GM18517 (cell line): ENCODE measurements around the gene HDAC5.
"Not testable (repeated sequence)": the region's sequence is repeated elsewhere in the genome, so short reads cannot be mapped to it uniquely, and the experiment has no call there.

Source experiments
- ATAC-seq: cut with Tn5 transposase; IDR thresholded peaks from one replicate; pipeline ENCODE4 v1.9.1; 2021; ENCODE audit warnings: mild to moderate bottlenecking, moderate library complexity; ENCODE audit not compliant: unreplicated experiment

The HDAC5 gene

DNA sequence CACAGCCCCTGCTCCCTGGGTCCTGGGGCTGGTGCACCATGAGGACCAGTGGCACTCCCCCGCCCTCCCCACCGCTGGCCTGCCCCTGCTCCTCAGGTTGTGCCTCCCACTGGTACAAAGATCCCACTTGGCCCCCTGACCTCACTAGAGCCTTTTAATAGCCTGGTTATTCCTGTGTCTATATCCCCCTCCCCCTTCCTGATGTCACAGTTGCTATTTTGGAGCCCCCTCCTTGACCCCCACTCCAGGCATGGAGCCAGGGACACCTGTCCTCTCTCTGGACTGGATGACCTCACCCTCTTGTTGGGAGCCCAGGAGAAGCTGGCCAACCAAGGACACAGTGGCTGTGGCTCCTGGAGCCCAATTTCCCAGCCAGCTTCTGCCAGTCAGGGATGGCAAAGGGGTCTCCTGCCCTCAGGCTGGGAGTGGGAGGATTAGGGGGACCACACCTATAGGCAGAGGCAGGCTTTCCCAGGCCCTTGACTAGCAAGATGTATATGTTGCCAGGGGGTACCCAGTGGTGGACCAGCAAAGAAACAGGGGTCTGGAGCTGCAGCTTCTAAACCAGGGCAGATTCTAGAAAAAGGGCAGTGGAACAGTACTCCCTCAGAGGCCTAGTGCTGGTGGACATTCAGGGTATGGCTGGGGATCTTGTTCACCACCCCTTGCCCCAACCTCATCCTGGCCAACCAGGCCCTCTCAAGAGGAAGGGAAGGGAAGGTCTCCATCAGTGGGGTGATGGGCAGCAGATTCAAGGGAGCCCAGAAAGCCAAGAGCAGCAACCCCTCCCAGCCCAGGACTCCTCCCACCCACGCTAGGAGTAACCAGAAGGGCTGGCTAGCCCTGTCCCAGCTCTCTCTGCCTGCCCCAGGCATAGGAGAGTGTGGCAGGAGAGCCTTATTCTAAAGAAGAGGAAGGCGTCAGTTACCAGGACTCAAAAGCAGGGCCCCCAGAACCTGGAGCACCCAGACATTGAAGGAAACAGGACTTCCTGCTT, 10.9 kb downstream of the HDAC5 start:
- ATAC-seq = no peak

DNA sequence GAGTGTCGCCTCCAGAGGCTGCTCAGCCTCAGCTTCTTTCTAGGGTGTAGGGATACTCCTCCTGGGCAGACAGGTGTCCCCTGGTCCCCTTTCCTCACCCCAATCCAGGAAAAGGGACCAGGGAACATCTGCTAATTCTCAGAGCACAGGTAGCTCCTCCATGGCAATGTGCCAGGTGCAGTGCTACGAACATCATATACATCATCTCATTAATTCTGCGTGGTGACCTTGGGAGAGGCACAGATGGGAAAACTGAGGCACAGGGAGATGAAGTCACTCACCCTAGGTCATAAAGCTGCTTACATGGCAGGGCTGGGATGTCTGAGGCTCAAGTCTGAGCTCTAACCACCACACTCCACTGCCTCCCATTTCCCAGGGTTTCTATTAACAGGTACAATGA, 11.7 kb downstream of the HDAC5 start:
- ATAC-seq = no peak

DNA sequence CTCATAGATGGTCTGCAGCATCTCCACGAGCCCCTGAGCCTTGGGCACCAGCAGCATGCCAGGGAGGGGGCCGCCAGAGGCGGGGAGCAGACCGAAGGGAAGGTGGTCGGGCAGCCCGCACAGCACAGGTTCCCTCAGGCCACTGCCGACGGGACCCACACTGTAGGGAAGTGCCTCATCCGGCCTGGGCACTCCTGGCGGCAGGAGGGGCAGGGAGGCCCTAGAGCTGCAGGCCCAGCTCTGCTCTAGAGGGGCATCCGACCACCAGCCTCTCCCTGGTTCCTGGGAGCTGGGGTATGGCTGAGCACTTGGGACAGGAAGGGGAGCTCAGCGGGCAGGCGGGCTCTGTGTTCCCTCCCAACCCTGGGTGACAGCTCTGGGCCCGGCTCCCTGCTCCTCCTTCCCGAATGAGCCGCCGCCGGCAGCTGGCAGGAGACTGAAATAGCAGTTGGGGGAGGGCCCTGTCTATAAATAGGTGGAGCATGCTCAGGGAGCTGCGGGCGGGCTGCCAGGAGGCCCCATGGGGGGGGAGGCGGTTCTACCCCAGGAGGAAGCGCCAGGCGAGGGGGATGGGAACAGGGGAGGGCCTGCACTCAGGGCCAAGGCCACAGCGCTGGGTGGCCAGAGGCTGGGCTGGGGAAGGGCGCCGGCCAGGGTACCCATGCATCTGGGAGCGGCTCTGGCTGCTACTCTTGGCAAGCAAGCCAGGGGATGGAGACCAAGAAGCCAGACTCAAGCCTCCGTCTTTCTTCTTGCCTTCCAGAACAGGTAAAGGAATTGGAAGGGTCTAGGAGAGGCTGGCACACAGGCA, 12.4 kb downstream of the HDAC5 start:
- no peak for ATAC-seq

DNA sequence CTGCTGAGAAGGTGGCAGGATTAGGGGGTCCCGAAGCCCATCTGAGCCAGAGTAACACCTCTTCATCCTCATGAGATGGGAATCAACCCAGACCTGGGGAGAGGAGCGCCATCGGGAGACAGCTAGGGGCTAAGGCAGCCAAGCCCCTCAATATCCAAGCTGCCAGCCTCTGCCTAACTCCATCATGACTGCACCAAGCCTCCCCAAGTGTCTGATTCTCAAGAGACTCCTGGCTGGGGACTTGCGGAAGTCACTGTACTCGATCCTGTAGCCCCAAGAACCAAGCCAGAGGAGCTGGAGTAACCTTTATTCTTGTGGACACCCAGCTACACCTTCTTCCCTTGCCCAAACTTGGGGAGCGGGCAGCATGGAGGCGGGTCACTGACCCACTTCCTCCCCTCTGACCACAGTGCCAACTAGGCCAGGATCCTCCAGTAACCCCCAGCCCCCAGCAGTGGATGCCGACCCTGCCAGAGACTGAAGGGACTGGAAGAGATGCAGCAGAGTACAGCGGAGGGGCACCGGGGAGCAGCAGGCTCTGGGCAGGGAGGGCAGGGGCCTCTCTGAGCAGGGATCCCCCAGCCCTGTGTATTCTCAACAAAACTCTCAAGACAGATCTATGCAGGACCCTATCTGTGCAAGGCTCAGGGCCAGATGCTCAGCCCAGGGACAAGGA, 13.3 kb downstream of the HDAC5 start:
- ATAC-seq = no peak

DNA sequence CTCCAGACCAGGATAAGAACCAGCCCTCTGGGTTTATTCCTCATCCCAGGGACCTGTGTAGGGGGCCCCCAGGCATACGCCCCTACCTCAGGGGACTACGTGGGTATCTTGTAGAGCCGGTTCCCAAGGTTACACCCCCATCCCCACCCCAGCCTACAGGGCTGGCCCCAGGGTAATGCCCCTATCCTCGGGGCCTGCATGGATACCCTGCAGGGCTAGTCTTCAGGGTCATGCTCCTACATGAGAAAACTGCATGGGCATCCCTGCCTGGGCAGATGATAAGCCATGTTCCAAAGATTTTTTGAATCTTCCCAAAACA, 14.2 kb downstream of the HDAC5 start:
- ATAC-seq = no peak

DNA sequence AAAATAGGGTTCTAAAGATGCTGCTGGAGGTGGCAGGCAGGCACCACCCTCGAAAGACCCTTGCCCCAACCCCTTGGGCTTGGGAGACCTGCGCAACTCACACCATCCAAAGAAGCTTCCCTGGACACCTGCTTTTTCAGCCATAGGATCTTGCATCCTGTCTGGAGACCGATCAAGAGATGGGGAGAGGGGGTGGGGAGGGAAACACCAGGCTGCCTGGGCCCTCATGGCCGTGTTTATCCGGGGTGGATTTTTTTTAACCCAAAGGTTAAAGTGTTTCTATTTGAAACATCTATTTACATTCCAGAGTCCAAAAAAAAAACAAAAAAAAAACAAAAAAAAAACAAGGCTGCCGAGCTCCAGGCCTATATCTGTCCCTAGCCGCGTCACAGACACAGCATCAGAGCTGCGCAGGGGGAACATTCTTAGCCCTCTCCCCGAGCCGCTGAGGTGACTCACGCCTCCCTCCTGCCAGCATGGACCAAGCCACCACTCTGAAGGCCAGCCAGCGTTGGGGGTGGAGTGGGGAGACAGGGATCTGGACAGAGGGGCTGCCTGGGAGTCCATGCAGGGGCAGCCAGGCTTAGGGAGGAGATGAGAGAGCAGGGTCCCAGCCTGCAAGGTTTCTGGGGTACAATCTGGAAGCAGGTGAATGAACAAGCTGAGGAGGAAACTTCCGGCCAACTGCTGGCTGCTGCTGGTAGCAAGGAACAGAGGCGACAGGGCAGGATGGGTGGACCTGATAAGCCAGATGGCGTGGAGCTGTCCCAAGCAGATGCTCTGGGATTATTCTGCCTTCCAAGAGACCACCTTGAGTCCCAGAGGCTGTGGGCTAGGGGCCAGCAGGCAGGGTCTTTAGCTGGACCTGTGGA, 14.8 kb downstream of the HDAC5 start:
- no peak for ATAC-seq

DNA sequence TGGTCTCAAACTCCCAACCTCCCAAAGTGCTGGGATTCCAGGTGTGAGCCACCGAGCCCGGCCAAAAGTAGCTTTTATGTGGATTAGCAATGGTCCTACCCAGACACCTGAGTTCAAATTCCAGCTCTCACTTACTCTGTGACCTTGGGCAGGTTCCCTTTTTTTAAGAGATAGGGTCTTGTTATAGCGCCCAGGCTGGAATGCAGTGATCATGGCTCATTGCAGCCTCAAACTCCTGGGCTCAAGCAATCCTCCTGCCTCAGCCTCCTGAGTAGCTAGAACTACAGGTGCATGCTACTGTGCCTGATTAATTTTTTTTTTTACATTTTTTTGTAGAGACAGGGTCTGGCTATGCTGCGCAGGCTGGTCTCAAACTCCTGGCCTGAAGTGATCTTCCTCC, 16.6 kb downstream of the HDAC5 start:
- ATAC-seq = no peak

DNA sequence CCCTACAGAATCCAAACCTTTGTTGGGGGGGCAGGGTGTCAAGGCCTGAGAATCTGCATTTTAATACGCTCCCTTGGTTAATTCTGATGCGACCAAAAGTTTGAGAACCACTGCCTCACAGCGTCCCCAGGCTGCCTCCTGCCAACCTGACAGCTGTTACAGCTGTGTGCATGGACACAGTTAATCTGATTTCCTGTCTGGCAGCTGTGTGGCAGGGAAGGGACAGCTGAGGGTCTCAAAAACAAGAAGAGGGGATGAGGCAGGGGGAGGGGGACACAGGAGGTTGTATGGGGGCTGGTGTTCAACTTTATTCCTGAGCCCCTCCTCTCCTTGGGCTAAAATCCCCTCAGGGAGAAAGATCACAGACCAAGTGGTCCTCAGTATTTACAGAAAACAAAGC, 17.5 kb downstream of the HDAC5 start:
- no peak for ATAC-seq

- ATAC-seq = no peak
Measured at GRCh38 chr17:44105483-44105882, 18.0 kb downstream of the HDAC5 start.

- ATAC-seq = no peak
Measured at GRCh38 chr17:44102849-44103622, 20.4 kb downstream of the HDAC5 start.

GRCh38 chr17:44101858-44102257, 21.6 kb downstream of the HDAC5 start:
- ATAC-seq = not testable (repeated sequence)

DNA sequence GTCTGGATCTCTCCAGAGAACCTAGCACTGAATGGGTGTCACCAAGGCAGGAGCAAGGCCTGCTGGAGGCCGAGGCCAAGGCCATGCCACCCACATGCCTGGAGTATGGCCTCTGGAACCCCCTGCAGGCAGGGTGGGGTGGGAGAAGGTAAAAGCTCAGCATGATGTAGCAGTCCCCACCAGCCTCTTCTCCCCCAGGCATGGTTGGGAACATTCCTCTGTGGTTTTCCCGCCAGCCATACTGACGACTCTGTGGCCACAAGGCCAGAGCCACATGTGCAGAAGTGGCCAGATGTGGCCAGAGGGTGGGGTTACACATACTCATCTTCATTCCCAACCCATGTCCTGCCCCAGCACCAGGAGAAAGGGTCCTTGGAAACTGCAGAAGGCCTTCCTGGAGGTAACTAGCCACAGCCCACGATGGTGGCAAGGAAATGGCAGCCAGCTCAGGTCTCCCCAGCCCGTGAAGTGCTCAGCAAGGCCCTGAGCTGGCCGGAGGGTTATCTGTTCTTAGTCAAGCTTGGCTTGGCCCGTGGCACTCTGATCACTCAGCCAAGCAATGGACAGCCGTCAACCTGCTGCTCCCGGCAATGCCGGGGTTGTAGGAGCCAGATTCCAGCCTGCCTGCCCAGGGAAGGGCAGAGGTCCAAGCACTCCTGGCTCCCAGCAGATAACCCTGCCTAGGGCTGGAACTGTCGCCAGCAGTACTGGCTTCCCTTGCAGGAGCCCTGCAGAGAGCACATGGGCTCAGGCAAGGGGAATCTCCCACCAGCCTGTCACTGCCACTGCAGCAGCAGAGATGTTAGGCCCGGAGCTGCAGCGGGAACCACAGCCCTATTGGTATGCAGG, 26.1 kb downstream of the HDAC5 start:
- no peak for ATAC-seq

- no peak for ATAC-seq
Measured at GRCh38 chr17:44095647-44096496, 27.6 kb downstream of the HDAC5 start.

DNA sequence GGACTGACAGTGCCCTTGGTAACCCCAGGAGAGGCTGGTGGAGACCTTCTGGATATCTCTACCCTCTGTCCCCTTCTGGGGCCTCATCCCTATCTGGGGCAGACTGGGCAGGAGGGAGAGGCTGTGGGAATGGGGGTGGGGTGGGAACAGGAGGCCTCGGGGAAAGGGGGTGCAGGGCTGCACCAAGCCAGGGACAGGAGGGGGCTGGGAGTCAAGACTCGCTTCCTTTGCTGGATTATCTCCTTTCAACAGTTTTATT, 28.1 kb downstream of the HDAC5 start:
- no peak for ATAC-seq

GRCh38 chr17:44094701-44095387, 28.6 kb downstream of the HDAC5 start:
- no peak for ATAC-seq

- ATAC-seq = no peak
Measured at GRCh38 chr17:44093231-44093900, 30.1 kb downstream of the HDAC5 start.

DNA sequence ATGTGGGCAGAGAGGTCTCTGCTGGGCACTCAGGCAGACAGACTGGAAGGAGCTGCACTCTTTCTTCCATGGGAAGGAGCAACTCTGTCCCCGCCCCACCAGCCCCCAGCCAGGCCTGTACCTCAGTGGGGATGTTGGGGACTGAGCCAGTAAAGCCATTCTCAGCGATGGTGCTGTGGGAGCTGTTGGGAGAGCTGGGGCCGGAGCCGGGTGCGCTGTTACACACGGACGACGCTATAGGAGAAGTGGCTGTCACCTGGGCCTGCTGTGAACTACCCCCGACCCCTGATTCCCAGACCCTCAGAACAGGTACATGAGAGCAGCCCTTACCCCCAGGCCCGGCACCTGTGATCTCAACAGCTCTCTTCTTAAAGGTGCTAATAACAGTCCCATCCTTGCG, 31.4 kb downstream of the HDAC5 start:
- ATAC-seq = no peak
